Endodermal cell (in vitro differentiated cells): ENCODE data around the gene KIF26B. TPM values are rescaled to one million over a fixed set of nuclear protein-coding genes. Genes with fewer than 3 reads are reported as not detected.

ENCODE experiments used
- DNase-seq: peaks from one replicate; pipeline ENCODE4 v3.0.0-alpha.2; 2017
- H3K27ac ChIP-seq: 2 replicates; pipeline ENCODE4 v1.5.1; 2013; ENCODE audit warnings: mild to moderate bottlenecking, low read depth, low read length, moderate library complexity
- H3K27me3 ChIP-seq: 2 replicates; pipeline ENCODE4 v1.6.1; 2013; ENCODE audit warnings: mild to moderate bottlenecking, low read length, moderate library complexity; ENCODE audit not compliant: insufficient read depth, control insufficient read depth, poor library complexity, severe bottlenecking
- H3K36me3 ChIP-seq: 2 replicates; pipeline ENCODE4 v1.7.0; 2013; ENCODE audit warnings: mild to moderate bottlenecking, low read length, moderate library complexity; ENCODE audit not compliant: control insufficient read depth, insufficient read depth
- H3K4me1 ChIP-seq: one replicate; pipeline ENCODE4 v1.7.0; 2013; ENCODE audit warnings: low read length; ENCODE audit not compliant: control insufficient read depth, insufficient read depth
- H3K4me3 ChIP-seq: 2 replicates; pipeline ENCODE4 v1.5.1; 2013; ENCODE audit warnings: mild to moderate bottlenecking, low read length, moderate library complexity
- H3K9ac ChIP-seq: 2 replicates; pipeline ENCODE4 v1.6.1; 2013; ENCODE audit warnings: mild to moderate bottlenecking, low read length, moderate library complexity; ENCODE audit not compliant: poor library complexity, severe bottlenecking; ENCODE audit errors: extremely low read depth
- H3K9me3 ChIP-seq: 2 replicates; pipeline ENCODE4 v1.6.1; 2013; ENCODE audit warnings: mild to moderate bottlenecking, low read length, moderate library complexity; ENCODE audit not compliant: control insufficient read depth
- H3K27ac Mint-ChIP-seq: 2 replicates; pipeline ENCODE4 v1.8.0; 2020; ENCODE audit warnings: mixed read lengths
- H3K27me3 Mint-ChIP-seq: 2 replicates; pipeline ENCODE4 v1.8.0; 2021; ENCODE audit warnings: mild to moderate bottlenecking, mixed read lengths; ENCODE audit not compliant: insufficient read depth
- H3K36me3 Mint-ChIP-seq: 2 replicates; pipeline ENCODE4 v1.8.0; 2020; ENCODE audit warnings: low read depth, mixed read lengths
- H3K4me1 Mint-ChIP-seq: 2 replicates; pipeline ENCODE4 v1.8.0; 2020; ENCODE audit warnings: mixed read lengths
- H3K4me3 Mint-ChIP-seq: 2 replicates; pipeline ENCODE4 v1.8.0; 2020; ENCODE audit warnings: mild to moderate bottlenecking, moderate library complexity, mixed read lengths
- H3K9me3 Mint-ChIP-seq: 2 replicates; pipeline ENCODE4 v1.8.0; 2020; ENCODE audit warnings: mild to moderate bottlenecking, mixed read lengths
- CTCF ChIP-seq: fragments of 200-600 bp; sonication (generic); conservative IDR thresholded peaks from 2 replicates; pipeline ENCODE4 v1.5.0; 2021; ENCODE audit warnings: antibody characterized with exemption, mild to moderate bottlenecking
- WGBS, 2 experiments: methylation state at CpG; one replicate each; pipeline versions ENCODE4 v1.1.5 to v1.1.7; 2013; ENCODE audit warnings: missing lambda C conversion rate in 2 of 2, mixed read lengths in 1 of 2; ENCODE audit not compliant: insufficient coverage in 1 of 2, insufficient read length in 1 of 2; 5-methylcytosine and 5-hydroxymethylcytosine counted together
- total RNA-seq, 2 donors: library from RNA; stranded (reverse); fragmentation: NEBNext Ultra II Directional in 1 of 2; extraction: Animal tissue kit (Norgen Biotek cat#: 25700) in 1 of 2; gene quantifications; 2 replicates in 1 of 2; 3 replicates in 1 of 2; pipeline ENCODE4 v1.2.1, GENCODE V29; 2021

KIF26B gene
- total RNA-seq, 2 donors from 2014 or later = 12.3 to 21.0 TPM

- Histone ChIP-seq H3K36me3 (no peaks in the 10 kb centered on the region), H3K9me3 (no peaks in the 10 kb centered on the region), H3K4me3 (no peak overlapping the region), H3K4me1 (no peaks in the 10 kb centered on the region), H3K9ac (no peak overlapping the region), H3K27ac (no peak overlapping the region), H3K27me3 (no peaks in the 10 kb centered on the region)
- TF ChIP-seq CTCF = no peak
- Mint-ChIP-seq H3K27ac (no peak overlapping the region), H3K27me3 (peaks cover 33% of the 10 kb centered on the region), H3K36me3 (peaks cover 48% of the 10 kb centered on the region), H3K9me3 (no peaks in the 10 kb centered on the region), H3K4me1 (peaks cover 13% of the 10 kb centered on the region), H3K4me3 (no peak overlapping the region)
- DNase-seq = peak; percentile 40
- 95 to 96% methylated on average over 19 to 25 of the region's 25 CpGs for WGBS, 2 experiments
These were observed 531.2 kb downstream of the KIF26B start for GRCh38 chr1:245686006-245686405.

- no peaks in the 10 kb centered on the region for H3K36me3 ChIP-seq
- 94 to 96% methylated on average over 27 to 30 of the region's 30 CpGs for WGBS, 2 experiments
- H3K27ac Mint-ChIP-seq = no peak overlapping the region
- no peaks in the 10 kb centered on the region for H3K27me3 ChIP-seq
- H3K36me3 Mint-ChIP-seq = peaks cover 50% of the 10 kb centered on the region
- TF ChIP-seq CTCF = no peak
- peak; percentile 38 for DNase-seq
- H3K9ac ChIP-seq = no peak overlapping the region
- peaks cover 33% of the 10 kb centered on the region for H3K27me3 Mint-ChIP-seq
- peaks cover 13% of the 10 kb centered on the region for H3K4me1 Mint-ChIP-seq
- no peaks in the 10 kb centered on the region for H3K9me3 Mint-ChIP-seq
- no peak overlapping the region for H3K4me3 ChIP-seq
- no peak overlapping the region for H3K4me3 Mint-ChIP-seq
- H3K4me1 ChIP-seq = no peaks in the 10 kb centered on the region
- H3K9me3 ChIP-seq = no peaks in the 10 kb centered on the region
- no peak overlapping the region for H3K27ac ChIP-seq
These were observed 531.8 kb downstream of the KIF26B start for GRCh38 chr1:245686446-245687030.

DNA sequence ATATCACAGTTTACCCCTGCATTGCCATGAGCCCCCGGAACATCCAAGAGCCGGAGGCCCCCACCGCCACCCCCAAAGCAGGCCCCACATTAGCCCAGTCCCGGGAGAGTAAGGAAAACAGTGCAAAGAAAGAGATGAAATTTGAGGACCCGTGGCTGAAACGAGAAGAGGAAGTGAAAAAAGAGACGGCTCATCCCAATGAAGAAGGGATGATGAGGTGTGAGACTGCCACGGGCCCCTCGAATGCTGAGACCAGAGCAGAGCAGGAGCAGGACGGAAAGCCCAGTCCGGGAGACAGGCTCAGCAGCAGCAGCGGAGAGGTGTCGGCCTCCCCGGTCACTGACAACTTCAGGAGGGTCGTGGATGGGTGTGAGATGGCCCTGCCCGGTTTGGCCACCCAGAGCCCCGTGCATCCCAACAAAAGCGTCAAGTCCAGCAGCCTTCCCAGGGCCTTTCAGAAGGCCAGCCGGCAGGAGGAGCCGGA, 532.4 kb downstream of the KIF26B start:
- Histone ChIP-seq H3K9ac (no peak overlapping the region), H3K36me3 (no peaks in the 10 kb centered on the region), H3K9me3 (no peaks in the 10 kb centered on the region), H3K4me3 (no peak overlapping the region), H3K27ac (no peak overlapping the region), H3K4me1 (no peaks in the 10 kb centered on the region), H3K27me3 (no peaks in the 10 kb centered on the region)
- no peak for DNase-seq
- Mint-ChIP-seq H3K4me1 (peaks cover 13% of the 10 kb centered on the region), H3K27ac (no peak overlapping the region), H3K27me3 (peaks cover 35% of the 10 kb centered on the region), H3K4me3 (peak overlapping the region; percentile 13), H3K9me3 (no peaks in the 10 kb centered on the region), H3K36me3 (peaks cover 52% of the 10 kb centered on the region)
- TF ChIP-seq CTCF = no peak
- WGBS, 2 experiments = 94% methylated on average over 3 to 20 of the region's 20 CpGs
